Pons (tissue), 1 donor: ENCODE results near the gene OR2AJ1.

Source experiments
- DNase-seq: peaks from one replicate; pipeline ENCODE4 v3.0.0-alpha.2; 2016; ENCODE audit warnings: low spot score

The OR2AJ1 gene

GRCh38 chr1:247924868-247925267 is at the start of gene OR2AJ1:
Gene OR2AJ1 (plus strand): TSS chr1:247924889. CDS start chr1:247933769, 8,880 bp downstream.
- no peak for DNase-seq

- no peak for DNase-seq
These were observed 41.3 kb upstream of the OR2AJ1 start for GRCh38 chr1:247883346-247883745.

GRCh38 chr1:247884797-247885413 is 39.8 kb upstream of the OR2AJ1 start:
- DNase-seq = no peak

GRCh38 chr1:247895163-247895637 is 29.5 kb upstream of the OR2AJ1 start, which contains the start of gene OR2W3:
Gene OR2W3 (plus strand): TSS chr1:247895587. CDS start chr1:247895587, 0 bp downstream.
- no peak for DNase-seq

- DNase-seq = no peak
These were observed 28.7 kb upstream of the OR2AJ1 start for GRCh38 chr1:247895976-247896375.

GRCh38 chr1:247904122-247904521 is 20.6 kb upstream of the OR2AJ1 start:
- DNase-seq = no peak

- no peak for DNase-seq
These were observed 19.5 kb upstream of the OR2AJ1 start for GRCh38 chr1:247905181-247905580.

GRCh38 chr1:247905910-247906503 is 18.7 kb upstream of the OR2AJ1 start:
- DNase-seq = no peak

- no peak for DNase-seq
These were observed 18.1 kb upstream of the OR2AJ1 start for GRCh38 chr1:247906504-247907047.

- no peak for DNase-seq
These were observed 15.9 kb upstream of the OR2AJ1 start for GRCh38 chr1:247908766-247909165.

- DNase-seq = no peak
These were observed 10.9 kb upstream of the OR2AJ1 start for GRCh38 chr1:247913786-247914185.

- no peak for DNase-seq
These were observed 9.6 kb upstream of the OR2AJ1 start for GRCh38 chr1:247914941-247915662.

- no peak for DNase-seq
These were observed 4.7 kb upstream of the OR2AJ1 start, which contains the start of gene OR2T8 for GRCh38 chr1:247919952-247920351. Gene OR2T8 (plus strand): TSS chr1:247920252. CDS start chr1:247921018, 766 bp downstream.

GRCh38 chr1:247923941-247924340 is 748 bp upstream of the OR2AJ1 start:
- DNase-seq = no peak

- DNase-seq = no peak
These were observed 9.3 kb downstream of the OR2AJ1 start for GRCh38 chr1:247933989-247934388.

- DNase-seq = no peak
These were observed 11.1 kb downstream of the OR2AJ1 start for GRCh38 chr1:247935781-247936180.

- no peak for DNase-seq
These were observed 11.7 kb downstream of the OR2AJ1 start for GRCh38 chr1:247936415-247936814.

- DNase-seq = peak; percentile 57
These were observed 12.5 kb downstream of the OR2AJ1 start for GRCh38 chr1:247936965-247937734.

- no peak for DNase-seq
These were observed 17.9 kb downstream of the OR2AJ1 start for GRCh38 chr1:247942624-247943023.

GRCh38 chr1:247948558-247948957 is 23.9 kb downstream of the OR2AJ1 start, which contains the start of gene OR2L8:
Gene OR2L8 (plus strand): TSS chr1:247948858. CDS start chr1:247948858, 0 bp downstream.
- DNase-seq = no peak

- no peak for DNase-seq
These were observed 28.7 kb downstream of the OR2AJ1 start for GRCh38 chr1:247953408-247953807.

GRCh38 chr1:247961791-247962190 is 37.1 kb downstream of the OR2AJ1 start:
- DNase-seq = no peak
